Fibroblast of lung (primary cell): ENCODE results near the gene ALDH8A1. TPM values are rescaled to one million over a fixed set of nuclear protein-coding genes. Genes with fewer than 3 reads are reported as not detected.

Experiments
- DNase-seq, 2 donors: peaks; one replicate each; pipeline versions ENCODE4 v3.0.0 to v3.0.0-alpha.2; 2010; ENCODE audit warnings: low read depth in 2 of 2
- H2AFZ ChIP-seq: 2 replicates; pipeline ENCODE4 v1.5.1; 2012; ENCODE audit warnings: low read length, control low read depth, inconsistent platforms
- H3K27ac ChIP-seq: 2 replicates; pipeline ENCODE4 v1.5.1; 2011; ENCODE audit warnings: low read length, control low read depth; ENCODE audit not compliant: insufficient read depth
- H3K27me3 ChIP-seq: 2 replicates; pipeline ENCODE4 v1.5.1; 2011; ENCODE audit warnings: mild to moderate bottlenecking, low read length; ENCODE audit not compliant: control insufficient read depth, insufficient read depth
- H3K36me3 ChIP-seq: 2 replicates; pipeline ENCODE4 v1.5.1; 2011; ENCODE audit warnings: low read length; ENCODE audit not compliant: control insufficient read depth, insufficient read depth
- H3K4me1 ChIP-seq: 2 replicates; pipeline ENCODE4 v1.5.1; 2011; ENCODE audit warnings: low read length; ENCODE audit not compliant: control insufficient read depth, insufficient read depth; ENCODE audit errors: extremely low read depth
- H3K4me2 ChIP-seq: 2 replicates; pipeline ENCODE4 v1.5.1; 2011; ENCODE audit warnings: low read length, control low read depth; ENCODE audit not compliant: insufficient read depth; ENCODE audit errors: extremely low read depth
- H3K4me3 ChIP-seq, 4 experiments: fragments of 200-600 bp in 1 of 4; sonication (generic) in 1 of 4; replicated peaks in 1 of 4; 2 replicates each; pipeline ENCODE4 v1.5.1; 2011 to 2016; ENCODE audit warnings: low read length in 4 of 4, low read depth in 3 of 4, mild to moderate bottlenecking in 3 of 4, control low read depth in 2 of 4, inconsistent platforms in 1 of 4, mixed read lengths in 1 of 4; ENCODE audit not compliant: insufficient read depth in 1 of 4; ENCODE audit errors: control extremely low read depth in 1 of 4
- H3K79me2 ChIP-seq: 2 replicates; pipeline ENCODE4 v1.5.1; 2012; ENCODE audit warnings: mild to moderate bottlenecking, low read length, inconsistent platforms; ENCODE audit not compliant: control insufficient read depth, insufficient read depth
- H3K9ac ChIP-seq: 2 replicates; pipeline ENCODE4 v1.5.1; 2011; ENCODE audit warnings: mild to moderate bottlenecking, low read length, control low read depth; ENCODE audit not compliant: insufficient read depth
- H3K9me3 ChIP-seq: 2 replicates; pipeline ENCODE4 v1.5.1; 2012; ENCODE audit warnings: low read depth, low read length; ENCODE audit not compliant: control insufficient read depth, insufficient read depth
- H4K20me1 ChIP-seq: 2 replicates; pipeline ENCODE4 v1.5.1; 2011; ENCODE audit warnings: low read length; ENCODE audit not compliant: control insufficient read depth, insufficient read depth; ENCODE audit errors: extremely low read depth
- EZH2 ChIP-seq: IDR thresholded peaks from 2 replicates; pipeline ENCODE4 v1.5.1; 2012; ENCODE audit warnings: low read length, control low read depth, mild to moderate bottlenecking; ENCODE audit errors: missing control alignments
- polyA plus RNA-seq, 2 donors: library from polyadenylated mRNA; depleted of rRNA in 1 of 2; stranded (reverse) in 1 of 2; unstranded in 1 of 2; fragments of >200 nt; gene quantifications; 2 replicates each; pipeline ENCODE4 v1.2.1, GENCODE V29; 2011 to 2012; ENCODE audit warnings: missing spikeins in 1 of 2
- total RNA-seq: library from RNA; depleted of rRNA; stranded (reverse); fragments of >200 nt; gene quantifications from 2 replicates; pipeline ENCODE4 v1.2.1, GENCODE V29; 2014
- TF ChIP-seq, protein P1 (sequence below), 2 donors: IDR thresholded peaks in 1 of 2; conservative IDR thresholded peaks in 1 of 2; 1 replicate in 1 of 2; 2 replicates in 1 of 2; pipeline ENCODE4 v1.5.1; 2011 to 2012; ENCODE audit warnings: low read length in 2 of 2, control low read depth in 1 of 2, inconsistent platforms in 1 of 2, low read depth in 1 of 2, mild to moderate bottlenecking in 1 of 2

The ALDH8A1 gene
- total and polyA plus RNA-seq, 2 donors (not counting 1 experiment from before 2014, with no cell fraction given), result 0.11 to 0.50 TPM

DNA sequence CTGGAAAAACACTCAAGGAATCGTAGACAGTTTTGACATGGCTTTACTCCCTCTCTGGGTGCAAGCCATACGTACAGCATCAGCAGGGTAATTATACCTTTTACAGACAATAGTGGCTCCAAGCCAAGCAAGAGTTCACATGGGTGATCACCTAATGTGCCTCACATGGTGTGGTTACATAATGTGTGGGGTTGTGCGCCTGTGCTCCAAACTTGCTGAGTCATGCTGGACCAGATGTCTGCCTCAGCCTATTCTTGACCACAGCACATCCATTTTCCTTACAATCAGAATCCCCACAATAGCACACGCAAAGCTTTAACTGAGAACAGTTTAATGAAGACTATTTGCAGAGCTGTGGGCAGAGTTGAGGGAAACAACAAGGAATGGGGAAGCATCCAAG lies 74.5 kb downstream of the ALDH8A1 start:
- Histone ChIP-seq H3K27me3 (no peaks in the 10 kb centered on the region), H3K9ac (no peak overlapping the region), H3K9me3 (no peaks in the 10 kb centered on the region), H3K4me3 (no peak overlapping the region), H3K79me2 (no peaks in the 10 kb centered on the region), H2AFZ (no peak overlapping the region), H3K36me3 (no peaks in the 10 kb centered on the region), H3K4me2 (no peak overlapping the region), H4K20me1 (no peaks in the 10 kb centered on the region), H3K4me1 (no peaks in the 10 kb centered on the region), H3K27ac (no peak overlapping the region)
- TF ChIP-seq, protein P1, sequence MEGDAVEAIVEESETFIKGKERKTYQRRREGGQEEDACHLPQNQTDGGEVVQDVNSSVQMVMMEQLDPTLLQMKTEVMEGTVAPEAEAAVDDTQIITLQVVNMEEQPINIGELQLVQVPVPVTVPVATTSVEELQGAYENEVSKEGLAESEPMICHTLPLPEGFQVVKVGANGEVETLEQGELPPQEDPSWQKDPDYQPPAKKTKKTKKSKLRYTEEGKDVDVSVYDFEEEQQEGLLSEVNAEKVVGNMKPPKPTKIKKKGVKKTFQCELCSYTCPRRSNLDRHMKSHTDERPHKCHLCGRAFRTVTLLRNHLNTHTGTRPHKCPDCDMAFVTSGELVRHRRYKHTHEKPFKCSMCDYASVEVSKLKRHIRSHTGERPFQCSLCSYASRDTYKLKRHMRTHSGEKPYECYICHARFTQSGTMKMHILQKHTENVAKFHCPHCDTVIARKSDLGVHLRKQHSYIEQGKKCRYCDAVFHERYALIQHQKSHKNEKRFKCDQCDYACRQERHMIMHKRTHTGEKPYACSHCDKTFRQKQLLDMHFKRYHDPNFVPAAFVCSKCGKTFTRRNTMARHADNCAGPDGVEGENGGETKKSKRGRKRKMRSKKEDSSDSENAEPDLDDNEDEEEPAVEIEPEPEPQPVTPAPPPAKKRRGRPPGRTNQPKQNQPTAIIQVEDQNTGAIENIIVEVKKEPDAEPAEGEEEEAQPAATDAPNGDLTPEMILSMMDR (conservative IDR thresholded peaks at IDR 0.05 in 1 of 2, IDR thresholded peaks at IDR 0.05 in 1 of 2; ENCODE audit: low read depth in 1 of 2, low read length in 2 of 2), result no peak
- no peak for TF ChIP-seq EZH2
- peak; percentile 25 to 82 for DNase-seq

DNA sequence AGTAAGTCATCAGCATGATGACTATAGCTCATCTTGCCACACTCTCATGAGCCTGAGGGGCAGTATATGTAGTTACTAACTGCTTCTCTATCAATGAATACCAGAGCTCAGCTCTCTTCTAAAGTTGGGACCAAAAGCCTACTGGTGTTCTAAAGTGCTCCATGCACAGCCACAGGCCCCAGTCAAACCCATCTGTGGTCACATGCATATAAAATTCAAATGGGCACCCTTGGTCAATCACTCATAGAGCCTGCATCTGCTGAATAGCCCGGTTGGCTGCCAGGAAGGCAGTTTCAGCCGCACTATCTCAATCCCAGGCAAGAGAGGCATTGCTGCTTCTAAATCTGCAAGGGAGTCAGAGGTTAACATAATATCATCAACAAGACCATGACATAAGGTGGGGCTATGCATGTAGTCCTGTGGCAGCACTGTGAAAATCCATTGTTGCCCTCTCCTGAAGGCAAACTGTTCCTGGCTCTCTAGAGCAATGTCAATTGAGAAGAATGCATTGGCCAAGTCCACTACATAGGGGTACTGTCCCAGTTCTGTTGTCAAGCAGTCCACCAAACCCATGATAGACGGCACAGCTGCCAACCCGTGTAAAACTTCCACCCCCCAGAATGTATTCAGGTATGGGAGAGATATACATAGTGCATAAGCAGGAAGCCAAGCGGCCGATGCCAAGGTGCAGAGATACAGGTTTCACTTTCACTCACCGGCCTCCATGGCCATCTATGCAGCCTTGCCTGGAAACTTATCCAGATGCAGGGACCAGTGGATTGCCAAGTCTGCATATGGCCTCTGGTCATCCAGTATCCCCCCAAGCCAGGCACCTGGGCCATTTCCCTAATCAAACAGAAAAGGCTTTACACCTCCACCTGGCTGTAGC lies 76.2 kb downstream of the ALDH8A1 start:
- DNase-seq, result no peak
- no peaks in the 10 kb centered on the region for H3K27me3 ChIP-seq
- TF ChIP-seq, protein P1 (conservative IDR thresholded peaks at IDR 0.05 in 1 of 2, IDR thresholded peaks at IDR 0.05 in 1 of 2; ENCODE audit: low read depth in 1 of 2, low read length in 2 of 2), result no peak
- no peak for TF ChIP-seq EZH2
- no peak overlapping the region for H2AFZ ChIP-seq
- no peaks in the 10 kb centered on the region for H4K20me1 ChIP-seq
- H3K27ac ChIP-seq, result no peak overlapping the region
- no peaks in the 10 kb centered on the region for H3K79me2 ChIP-seq
- H3K4me2 ChIP-seq, result no peak overlapping the region
- H3K36me3 ChIP-seq, result no peaks in the 10 kb centered on the region
- no peaks in the 10 kb centered on the region for H3K9me3 ChIP-seq
- no peak overlapping the region for H3K9ac ChIP-seq
- H3K4me3 ChIP-seq, result no peak overlapping the region
- no peaks in the 10 kb centered on the region for H3K4me1 ChIP-seq

DNA sequence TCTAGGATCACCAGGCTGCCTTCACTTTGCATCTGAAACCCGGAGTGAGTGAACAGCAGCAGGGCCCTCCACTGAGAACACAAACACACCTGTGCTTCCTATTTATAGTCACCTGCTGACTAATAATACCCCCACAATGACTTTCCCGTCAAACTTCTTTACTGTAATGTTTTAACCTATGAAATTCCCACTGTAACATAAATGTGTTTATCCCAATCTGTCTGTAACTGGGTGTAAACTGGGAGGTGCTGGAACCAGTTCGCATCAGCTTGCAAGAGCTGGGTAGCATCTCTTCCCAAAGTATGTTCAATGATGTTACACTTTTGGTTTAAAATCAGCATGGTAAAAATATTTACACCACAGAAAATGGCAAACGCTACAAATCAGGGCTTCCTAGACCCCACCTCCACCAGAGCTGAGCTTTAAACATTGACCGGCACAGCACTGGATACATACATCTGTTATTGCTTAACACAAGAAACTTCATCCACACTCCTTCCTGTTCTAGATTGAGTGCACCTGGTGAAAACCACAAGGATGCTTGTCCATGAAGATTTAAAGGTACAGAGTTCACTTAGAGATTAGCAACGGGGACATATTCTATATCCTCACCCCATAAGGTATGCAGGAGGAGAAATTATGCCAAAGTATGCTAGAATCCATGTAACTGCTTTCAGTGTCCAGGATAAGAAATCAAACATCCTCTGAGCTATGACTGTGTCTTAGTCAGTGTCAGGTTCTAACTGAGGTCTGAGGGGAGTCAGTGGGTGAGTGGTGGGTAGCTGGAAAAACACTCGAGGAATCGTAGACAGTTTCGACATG lies 79.0 kb downstream of the ALDH8A1 start:
- Histone ChIP-seq H4K20me1 (no peaks in the 10 kb centered on the region), H3K27me3 (no peaks in the 10 kb centered on the region), H2AFZ (no peak overlapping the region), H3K4me3 (no peak overlapping the region), H3K36me3 (no peaks in the 10 kb centered on the region), H3K9me3 (no peaks in the 10 kb centered on the region), H3K4me2 (no peak overlapping the region), H3K9ac (no peak overlapping the region), H3K4me1 (no peaks in the 10 kb centered on the region), H3K79me2 (no peaks in the 10 kb centered on the region), H3K27ac (no peak overlapping the region)
- no peak for TF ChIP-seq EZH2
- TF ChIP-seq, protein P1 (conservative IDR thresholded peaks at IDR 0.05 in 1 of 2, IDR thresholded peaks at IDR 0.05 in 1 of 2; ENCODE audit: low read depth in 1 of 2, low read length in 2 of 2), result no peak
- DNase-seq, result peak; percentile 44 to 51
